Mammary epithelial cell (primary cell): Measurements from ENCODE around the gene PARD3B.

Experiments
- EZH2 ChIP-seq: IDR thresholded peaks from 2 replicates; pipeline ENCODE4 v1.6.1; 2012; ENCODE audit warnings: low read length, inconsistent platforms, borderline replicate concordance
- TF ChIP-seq, protein P1 (sequence below), 2 donors: IDR thresholded peaks in 1 of 2; conservative IDR thresholded peaks in 1 of 2; 2 replicates each; pipeline ENCODE4 v1.5.1; 2011 to 2012; ENCODE audit warnings: inconsistent platforms in 2 of 2, low read length in 2 of 2, mild to moderate bottlenecking in 2 of 2, control low read depth in 1 of 2, low read depth in 1 of 2; ENCODE audit not compliant: insufficient read depth in 1 of 2; ENCODE audit errors: extremely low read depth in 1 of 2

GRCh38 chr2:205574001-205574400, 1028.7 kb downstream of the PARD3B start:
- TF ChIP-seq EZH2 = no peak
- TF ChIP-seq, protein P1, sequence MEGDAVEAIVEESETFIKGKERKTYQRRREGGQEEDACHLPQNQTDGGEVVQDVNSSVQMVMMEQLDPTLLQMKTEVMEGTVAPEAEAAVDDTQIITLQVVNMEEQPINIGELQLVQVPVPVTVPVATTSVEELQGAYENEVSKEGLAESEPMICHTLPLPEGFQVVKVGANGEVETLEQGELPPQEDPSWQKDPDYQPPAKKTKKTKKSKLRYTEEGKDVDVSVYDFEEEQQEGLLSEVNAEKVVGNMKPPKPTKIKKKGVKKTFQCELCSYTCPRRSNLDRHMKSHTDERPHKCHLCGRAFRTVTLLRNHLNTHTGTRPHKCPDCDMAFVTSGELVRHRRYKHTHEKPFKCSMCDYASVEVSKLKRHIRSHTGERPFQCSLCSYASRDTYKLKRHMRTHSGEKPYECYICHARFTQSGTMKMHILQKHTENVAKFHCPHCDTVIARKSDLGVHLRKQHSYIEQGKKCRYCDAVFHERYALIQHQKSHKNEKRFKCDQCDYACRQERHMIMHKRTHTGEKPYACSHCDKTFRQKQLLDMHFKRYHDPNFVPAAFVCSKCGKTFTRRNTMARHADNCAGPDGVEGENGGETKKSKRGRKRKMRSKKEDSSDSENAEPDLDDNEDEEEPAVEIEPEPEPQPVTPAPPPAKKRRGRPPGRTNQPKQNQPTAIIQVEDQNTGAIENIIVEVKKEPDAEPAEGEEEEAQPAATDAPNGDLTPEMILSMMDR (conservative IDR thresholded peaks at IDR 0.05 in 1 of 2, IDR thresholded peaks at IDR 0.05 in 1 of 2; ENCODE audit: extremely low read depth in 1 of 2, insufficient read depth in 1 of 2, low read depth in 1 of 2, low read length in 2 of 2) = no peak
